Epithelial cell of prostate (primary cell): ENCODE measurements around the gene OMA1.
A peak's percentile ranks its signal among the peaks of the same experiment; 100 is the strongest.
"Not testable (repeated sequence)": the region's sequence is repeated elsewhere in the genome, so short reads cannot be mapped to it uniquely, and the experiment has no call there.

Experiments used
- DNase-seq: peaks from one replicate; pipeline ENCODE4 v3.0.0-alpha.2; 2011; ENCODE audit warnings: low read depth, low spot score
- H3K27ac ChIP-seq: fragments of 450-650 bp; 2 replicates; pipeline ENCODE4 v1.5.1; 2017; ENCODE audit warnings: mild to moderate bottlenecking

Gene OMA1

DNA sequence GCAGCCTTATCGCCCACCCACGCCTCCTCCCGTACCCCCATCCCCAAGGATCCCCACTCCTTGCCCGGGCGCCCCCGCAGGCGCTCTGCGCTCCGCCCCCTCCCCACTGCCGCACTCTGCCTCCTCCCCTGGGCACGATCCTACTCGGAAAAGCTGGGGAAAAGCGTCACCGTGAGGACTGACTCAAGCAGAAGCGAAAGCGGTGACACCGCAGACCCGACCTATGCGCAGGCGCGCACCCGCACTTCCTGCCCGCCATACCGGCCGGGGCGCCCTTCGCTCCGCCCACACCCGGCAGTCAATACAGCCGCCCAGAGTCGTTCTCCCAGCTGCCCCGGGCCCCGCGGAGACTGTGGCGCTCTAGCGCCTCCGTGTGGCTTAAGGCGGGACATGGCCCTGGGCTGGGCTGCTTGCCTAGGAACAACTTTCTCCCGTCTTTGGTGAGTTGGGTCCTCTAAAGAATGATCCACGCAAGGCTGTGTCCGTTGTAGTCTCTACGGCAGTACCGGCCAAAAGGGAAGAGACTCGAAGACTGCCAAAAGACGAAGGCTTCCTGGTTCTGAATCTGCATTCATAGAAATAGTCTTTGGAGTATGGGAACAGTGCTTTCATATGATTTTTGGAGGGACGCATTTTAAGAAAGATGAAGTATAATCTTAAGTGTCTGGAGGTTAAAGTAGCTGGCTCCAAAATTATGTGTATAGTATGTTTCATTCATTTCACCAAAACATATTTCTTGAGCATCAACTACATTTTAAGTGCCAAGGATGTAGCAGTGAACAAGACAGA lies at the start of gene OMA1:
OMA1 (minus strand) TSS at position 207 of the 789 bp plus-strand sequence. CDS start 7,432 bp downstream, outside the sequence.
- peak; percentile 84 for DNase-seq
- H3K27ac ChIP-seq: peak within 1 kb of the TSS; percentile 85

DNA sequence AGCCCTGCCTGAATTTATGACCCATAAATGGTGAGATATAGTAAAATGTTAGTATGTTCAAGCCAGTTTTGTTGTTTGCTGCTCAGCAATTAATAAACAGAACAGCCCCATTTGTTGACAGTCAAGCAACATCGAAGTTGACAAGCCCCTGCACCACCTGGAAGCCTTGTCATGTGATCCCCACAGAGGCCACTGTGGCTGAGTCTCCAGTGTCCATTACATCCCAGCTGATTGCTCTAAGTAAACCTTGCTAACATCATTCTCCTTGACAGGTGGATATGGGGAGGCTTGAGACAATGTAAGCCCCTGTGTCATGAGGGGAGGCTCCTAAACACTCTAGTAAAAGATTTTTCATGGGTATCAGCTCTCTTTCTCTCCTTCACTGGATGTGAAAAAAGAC lies 48.0 kb upstream of the OMA1 start:
- DNase-seq: no peak
- H3K27ac ChIP-seq: no peak overlapping the region

- H3K27ac ChIP-seq: peak overlapping the region; percentile 59
- peak; percentile 87 for DNase-seq
These were observed 46.1 kb upstream of the OMA1 start for GRCh38 chr1:58592522-58593134.

- DNase-seq: no peak
- H3K27ac ChIP-seq: peak overlapping the region; percentile 59
These were observed 45.3 kb upstream of the OMA1 start for GRCh38 chr1:58591806-58592205.

DNA sequence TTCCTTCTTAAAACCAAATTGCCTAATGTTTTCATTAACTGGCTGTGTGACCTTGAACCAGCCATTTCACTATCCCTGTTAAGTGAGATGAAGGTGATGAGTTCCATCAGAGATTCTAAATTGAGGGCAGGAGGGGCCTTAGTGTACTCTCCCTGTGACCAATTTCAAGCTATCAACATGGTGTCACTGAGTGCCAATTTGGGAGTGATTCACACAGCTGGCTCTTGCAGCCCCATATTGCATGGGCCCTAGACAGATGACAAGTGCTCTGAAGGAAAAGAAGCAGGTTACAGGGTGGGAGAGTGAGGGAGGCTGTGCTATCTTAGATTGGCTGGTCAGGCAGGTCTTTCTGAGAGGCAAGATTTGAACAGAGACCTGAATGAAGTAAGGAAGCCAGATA lies 43.5 kb upstream of the OMA1 start:
- no peak for DNase-seq
- no peak overlapping the region for H3K27ac ChIP-seq

DNA sequence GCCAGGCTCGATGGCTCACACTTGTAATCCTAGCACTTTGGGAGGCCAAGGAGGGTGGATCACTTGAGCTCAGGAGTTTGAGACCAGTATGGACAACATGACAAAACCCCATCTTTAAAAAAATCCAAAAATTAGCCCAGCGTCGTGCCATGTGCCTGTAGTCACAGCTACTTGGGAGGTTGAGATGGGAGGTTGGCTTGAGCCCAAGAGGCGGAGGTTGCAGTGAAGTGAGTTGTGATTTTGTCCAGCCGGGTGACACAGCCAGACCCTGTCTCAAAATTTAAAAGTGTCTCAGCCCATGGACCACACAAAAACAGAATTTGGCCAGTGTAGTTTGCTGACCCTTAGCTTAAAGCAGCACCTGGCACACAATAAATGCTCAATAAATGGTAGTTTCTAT lies 41.9 kb upstream of the OMA1 start:
- no peak overlapping the region for H3K27ac ChIP-seq
- DNase-seq: no peak

DNA sequence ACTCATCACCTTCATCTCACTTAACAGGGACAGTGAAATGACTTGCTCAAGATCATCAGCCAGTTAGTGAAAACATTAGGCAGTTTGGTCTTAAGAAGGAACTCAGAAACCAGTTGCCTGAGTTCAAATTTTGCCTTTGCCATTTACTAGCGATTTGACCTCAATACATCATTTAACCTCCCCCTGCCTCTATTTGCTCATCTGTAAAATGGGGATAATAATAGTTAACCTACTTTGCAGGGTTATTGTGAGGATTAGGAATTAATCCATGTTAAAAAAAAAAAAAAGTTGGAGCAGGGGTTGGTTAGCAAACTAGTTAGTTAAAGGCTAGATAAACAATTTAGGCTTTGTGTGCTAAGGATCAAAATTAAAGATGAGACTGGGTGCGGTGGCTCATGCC lies 41.1 kb upstream of the OMA1 start:
- no peak for DNase-seq
- no peak overlapping the region for H3K27ac ChIP-seq

- H3K27ac ChIP-seq: peak overlapping the region; percentile 96
- no peak for DNase-seq
These were observed 39.7 kb upstream of the OMA1 start for GRCh38 chr1:58586271-58586670.

DNA sequence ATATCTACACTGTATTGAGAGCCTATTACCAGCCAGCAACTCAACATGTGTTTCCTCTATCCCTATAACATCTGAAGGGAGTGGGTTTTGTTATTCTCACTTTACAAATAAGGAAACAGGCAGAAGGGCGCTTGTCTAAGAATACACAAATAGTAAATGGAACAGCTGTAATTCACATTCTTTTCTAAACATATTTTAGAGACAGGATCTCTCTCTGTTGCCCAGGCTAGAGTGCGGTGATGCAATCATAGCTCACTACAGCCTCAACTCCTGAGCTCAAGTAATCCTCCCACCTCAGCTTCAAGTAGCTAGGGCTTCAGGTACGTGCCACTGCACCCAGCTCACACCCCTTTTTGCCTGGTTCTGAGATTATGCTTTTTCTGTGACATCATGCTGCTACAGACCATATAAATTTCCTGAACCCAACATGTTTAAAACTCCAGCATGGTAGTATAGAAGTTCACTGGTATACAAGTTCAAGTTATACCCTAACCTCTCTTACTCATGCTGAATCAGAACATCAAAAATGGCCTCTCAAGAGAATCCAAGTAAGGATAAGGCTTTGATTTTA lies 39.1 kb upstream of the OMA1 start:
- H3K27ac ChIP-seq: peak overlapping the region; percentile 96
- DNase-seq: peak; percentile 60

DNA sequence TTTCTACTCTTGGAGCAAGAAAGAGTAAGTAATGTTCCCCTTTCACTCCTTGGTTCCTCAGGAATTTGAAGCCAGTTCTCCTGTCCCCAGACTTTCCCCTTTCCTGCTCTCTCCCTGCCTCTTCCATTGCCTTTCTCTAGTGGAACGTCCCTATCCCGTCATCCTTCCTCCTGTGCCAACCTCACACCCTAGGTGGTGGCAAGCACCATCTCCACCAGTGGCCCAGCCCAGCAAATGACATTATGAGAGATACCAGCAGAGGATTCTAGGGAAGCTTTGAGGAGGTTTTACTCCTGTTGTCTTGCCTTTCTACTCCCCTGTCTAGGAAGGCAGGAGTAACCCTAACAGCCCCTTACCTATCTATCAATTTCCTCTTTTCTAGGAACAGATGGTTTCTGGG lies 38.6 kb upstream of the OMA1 start:
- no peak for DNase-seq
- H3K27ac ChIP-seq: peak overlapping the region; percentile 96

DNA sequence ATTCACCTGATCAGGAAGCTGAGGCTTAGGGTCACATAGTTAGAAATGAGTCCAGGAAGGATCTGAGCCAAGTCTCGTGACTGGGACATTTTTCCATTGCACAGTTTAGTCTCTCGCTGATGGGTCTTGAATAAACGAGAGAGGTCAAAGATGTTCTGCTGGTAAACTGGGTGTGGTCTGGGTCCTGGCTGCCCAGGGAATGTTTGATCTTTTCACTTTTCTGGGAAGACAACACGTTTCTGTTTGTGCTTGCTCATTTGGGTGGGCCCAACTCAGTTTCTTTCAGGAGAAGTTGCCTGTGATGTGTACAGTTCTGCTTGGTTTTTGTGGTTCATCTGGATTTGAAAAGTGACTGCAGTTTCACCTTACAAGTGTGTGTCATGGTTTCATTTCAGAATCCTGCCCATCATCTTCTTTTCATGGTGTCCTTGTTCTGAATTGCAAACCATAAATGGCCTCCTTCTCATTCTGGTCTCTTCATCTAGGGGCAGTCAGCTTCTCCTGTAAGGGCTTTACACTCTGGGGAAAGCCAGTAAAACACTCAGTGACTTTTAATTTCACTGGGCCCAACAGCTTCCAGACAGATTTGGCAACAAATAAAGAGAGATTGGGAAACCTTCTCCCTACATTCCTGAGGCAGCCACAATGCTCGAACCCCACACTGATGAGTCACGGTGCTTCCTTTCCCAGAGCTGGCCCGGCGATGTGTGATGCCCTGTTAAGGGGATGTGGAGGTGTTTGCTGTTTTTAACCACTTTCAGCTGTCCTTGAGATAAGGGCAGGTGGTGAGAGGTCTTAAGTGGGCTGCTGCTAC lies 37.8 kb upstream of the OMA1 start:
- H3K27ac ChIP-seq: peak overlapping the region; percentile 96
- DNase-seq: peak; percentile 98

DNA sequence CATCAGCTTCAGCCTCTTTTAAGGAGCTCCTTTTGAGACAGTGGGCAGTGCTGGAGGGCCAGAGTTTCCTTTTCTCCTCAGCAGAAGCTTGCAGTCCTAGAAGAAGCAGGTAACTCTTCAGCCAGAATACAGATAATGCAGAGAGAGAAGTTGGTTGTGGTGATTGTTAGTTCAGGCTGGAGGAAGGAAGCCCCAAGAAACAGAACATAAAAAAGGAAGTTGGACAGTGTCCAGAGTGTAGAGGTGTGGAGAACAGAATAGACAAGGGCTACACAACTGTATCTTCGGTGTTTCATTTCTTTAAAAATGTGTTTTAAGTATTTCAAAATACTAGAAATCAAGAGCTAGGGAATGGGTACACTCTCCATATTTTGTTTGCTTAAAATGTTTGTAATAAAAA lies 37.0 kb upstream of the OMA1 start:
- H3K27ac ChIP-seq: peak overlapping the region; percentile 96
- no peak for DNase-seq

DNA sequence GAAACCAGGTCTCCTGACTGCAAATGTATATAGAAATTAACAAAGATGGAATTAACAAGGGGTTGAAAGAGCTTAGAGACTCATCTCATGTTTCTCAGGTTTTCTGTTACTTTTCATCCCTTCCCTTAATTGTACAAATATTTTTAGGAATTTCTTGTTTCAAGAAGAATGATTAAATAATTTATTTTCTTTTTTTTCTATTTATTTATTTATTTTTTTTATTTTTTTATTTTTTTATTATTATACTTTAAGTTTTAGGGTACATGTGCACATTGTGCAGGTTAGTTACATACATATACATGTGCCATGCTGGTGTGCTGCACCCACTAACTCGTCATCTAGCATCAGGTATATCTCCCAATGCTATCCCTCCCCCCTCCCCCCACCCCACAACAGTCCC lies 35.6 kb upstream of the OMA1 start:
- DNase-seq, H3K27ac ChIP-seq: not testable (repeated sequence)

GRCh38 chr1:58581641-58582040 lies 35.1 kb upstream of the OMA1 start:
- no peak for DNase-seq
- H3K27ac ChIP-seq: no peak overlapping the region

DNA sequence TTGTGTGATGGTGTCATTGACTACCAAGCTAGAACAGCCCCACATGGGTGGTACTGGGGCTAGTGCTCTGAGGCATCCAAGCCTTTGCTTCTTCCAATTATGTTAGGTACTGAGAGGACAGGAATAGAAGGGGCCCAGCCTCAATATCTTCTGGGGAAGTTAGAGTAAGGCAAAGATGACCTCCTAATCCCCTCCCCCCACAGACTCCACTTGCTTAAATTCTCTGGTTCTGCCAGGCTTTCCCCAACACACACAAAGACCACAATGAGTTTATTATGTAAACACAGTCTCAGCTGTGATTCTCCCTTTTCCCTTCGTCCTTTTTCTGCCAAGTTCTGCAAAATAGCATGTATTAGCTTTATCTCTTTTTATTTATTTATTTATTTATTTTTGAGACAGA lies 33.7 kb upstream of the OMA1 start:
- H3K27ac ChIP-seq: no peak overlapping the region
- DNase-seq: no peak

GRCh38 chr1:58577654-58578030 lies 31.1 kb upstream of the OMA1 start:
- H3K27ac ChIP-seq: peak overlapping the region; percentile 98
- DNase-seq: no peak

- peak within 1 kb of the TSS; percentile 98 for H3K27ac ChIP-seq
- peak; percentile 96 for DNase-seq
These were observed 30.5 kb upstream of the OMA1 start, which contains the start of gene TACSTD2 for GRCh38 chr1:58576727-58577653. Gene TACSTD2, minus strand, starts transcription at chr1:58577252. Its CDS starts 96 bp downstream, at chr1:58577156.

- no peak for DNase-seq
- peak overlapping the region; percentile 98 for H3K27ac ChIP-seq
These were observed 29.8 kb upstream of the OMA1 start for GRCh38 chr1:58576325-58576726.

DNA sequence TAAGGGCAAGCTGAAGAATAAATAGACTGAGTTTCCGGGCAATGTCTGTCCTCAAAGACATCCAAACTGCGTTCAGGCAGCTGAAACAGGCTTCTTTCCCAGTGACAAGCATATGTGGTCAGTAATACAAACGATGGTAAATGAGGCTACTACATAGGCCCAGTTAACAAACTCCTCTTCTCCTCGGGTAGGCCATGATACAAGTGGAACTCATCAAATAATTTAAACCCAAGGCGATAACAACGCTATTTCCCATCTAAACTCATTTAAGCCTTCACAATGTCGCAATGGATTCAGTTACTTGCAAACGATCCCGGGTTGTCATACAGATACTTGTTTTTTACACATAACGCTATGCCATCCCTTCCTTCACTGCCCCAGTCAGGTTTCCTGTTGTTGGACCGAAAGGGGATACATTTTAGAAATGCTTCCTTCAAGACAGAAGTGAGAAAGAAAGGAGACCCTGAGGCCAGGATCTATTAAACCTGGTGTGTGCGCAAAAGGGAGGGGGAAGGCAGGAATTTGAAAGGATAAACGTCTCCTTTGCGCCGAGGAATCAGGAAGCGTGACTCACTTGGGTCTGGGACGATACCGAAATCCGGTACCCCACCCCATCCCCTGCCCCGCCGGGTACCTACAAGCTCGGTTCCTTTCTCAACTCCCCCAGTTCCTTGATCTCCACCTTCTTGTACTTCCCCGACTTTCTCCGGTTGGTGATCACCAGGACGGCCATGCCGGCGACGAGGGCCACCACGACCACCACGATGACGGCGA lies 29.2 kb upstream of the OMA1 start:
- DNase-seq: no peak
- H3K27ac ChIP-seq: peak overlapping the region; percentile 98
